CD8-positive, alpha-beta memory T cell (primary cell): ENCODE data around the gene FBP1. TPM values are rescaled to one million over a fixed set of nuclear protein-coding genes. Genes with fewer than 3 reads are reported as not detected.

ENCODE experiments used
- CTCF ChIA-PET: fragments of 350-600 bp; sonication (Branson Sonifier 250); formaldehyde crosslinking; loops from one replicate; lab custom pipeline; 2021; ENCODE audit warnings: antibody characterized with exemption; lab: Charles Lee
- POLR2A ChIA-PET: fragments of 350-600 bp; sonication (Branson Sonifier 250); formaldehyde crosslinking; loops from one replicate; lab custom pipeline; 2021; ENCODE audit warnings: antibody characterized with exemption; lab: Charles Lee
- DNase-seq, 5 donors: peaks; one replicate each; pipeline versions ENCODE4 v3.0.0 to v3.0.0-alpha.2; 2020 to 2022; ENCODE audit warnings: mixed read lengths in 1 of 5
- H3K27ac ChIP-seq: one replicate; pipeline ENCODE4 v1.7.0; 2013; ENCODE audit warnings: low read depth, mild to moderate bottlenecking, low read length, moderate library complexity
- H3K27me3 ChIP-seq: 2 replicates; pipeline ENCODE4 v1.7.0; 2013; ENCODE audit warnings: low read length, mild to moderate bottlenecking; ENCODE audit not compliant: insufficient read depth, poor library complexity, severe bottlenecking
- H3K36me3 ChIP-seq: 2 replicates; pipeline ENCODE4 v1.7.0; 2013; ENCODE audit warnings: mild to moderate bottlenecking, low read length, moderate library complexity; ENCODE audit not compliant: insufficient read depth
- H3K4me1 ChIP-seq: 2 replicates; pipeline ENCODE4 v1.7.0; 2013; ENCODE audit warnings: mild to moderate bottlenecking, low read length, moderate library complexity; ENCODE audit not compliant: insufficient read depth
- H3K4me3 ChIP-seq: 2 replicates; pipeline ENCODE4 v1.7.0; 2013; ENCODE audit warnings: mild to moderate bottlenecking, low read length
- H3K9me3 ChIP-seq: 2 replicates; pipeline ENCODE4 v1.7.0; 2013; ENCODE audit warnings: mild to moderate bottlenecking, low read length
- H3K27ac Mint-ChIP-seq, 8 donors: one replicate each; pipeline ENCODE4 v1.8.0; 2020 to 2021; ENCODE audit warnings: mixed read lengths in 8 of 8, mild to moderate bottlenecking in 6 of 8, inconsistent platforms in 3 of 8, moderate library complexity in 3 of 8
- H3K27me3 Mint-ChIP-seq, 2 donors: one replicate each; pipeline ENCODE4 v1.8.0; 2020 to 2021; ENCODE audit warnings: mixed read lengths in 2 of 2, mild to moderate bottlenecking in 1 of 2, moderate library complexity in 1 of 2
- H3K36me3 Mint-ChIP-seq, 3 donors: one replicate each; pipeline ENCODE4 v1.8.0; 2020 to 2021; ENCODE audit warnings: mixed read lengths in 3 of 3, inconsistent platforms in 1 of 3, mild to moderate bottlenecking in 1 of 3
- H3K4me1 Mint-ChIP-seq, 3 donors: one replicate each; pipeline ENCODE4 v1.8.0; 2020 to 2021; ENCODE audit warnings: mixed read lengths in 3 of 3, inconsistent platforms in 1 of 3, mild to moderate bottlenecking in 1 of 3
- H3K4me3 Mint-ChIP-seq, 7 donors: one replicate each; pipeline ENCODE4 v1.8.0; 2020 to 2021; ENCODE audit warnings: mixed read lengths in 7 of 7, mild to moderate bottlenecking in 6 of 7, moderate library complexity in 4 of 7, inconsistent platforms in 2 of 7
- H3K9me3 Mint-ChIP-seq, 5 donors: one replicate each; pipeline ENCODE4 v1.8.0; 2020 to 2022; ENCODE audit warnings: mixed read lengths in 5 of 5, mild to moderate bottlenecking in 3 of 5, moderate library complexity in 2 of 5, inconsistent platforms in 1 of 5
- polyA plus RNA-seq: library from polyadenylated mRNA; unstranded; fragments of 300-500 nt; fragmentation: Illumina TruSeq; gene quantifications from one replicate; pipeline ENCODE4 v1.2.3, GENCODE V29; 2021
- total RNA-seq, 2 experiments: library from RNA; stranded (reverse); gene quantifications; one replicate each; pipeline ENCODE4 v1.2.3, GENCODE V29; 2021

The FBP1 gene
- total and polyA plus RNA-seq, 3 experiments from 2014 or later = 0.53 to 13.3 (median 0.55) TPM

- H3K4me1 Mint-ChIP-seq = peaks cover 6 to 16% (median 7%) of the 10 kb centered on the region in 3 donors
- peaks cover 5 to 37% of the 10 kb centered on the region in 2 donors for H3K27me3 Mint-ChIP-seq
- no peaks in the 10 kb centered on the region for H3K27me3 ChIP-seq
- H3K9me3 ChIP-seq = no peaks in the 10 kb centered on the region
- no peak overlapping the region for H3K4me3 Mint-ChIP-seq
- H3K9me3 Mint-ChIP-seq = no peaks in the 10 kb centered on the region
- H3K4me3 ChIP-seq = no peak overlapping the region
- H3K4me1 ChIP-seq = peaks cover 7% of the 10 kb centered on the region
- ChIA-PET POLR2A (no interaction called here), CTCF (no interaction called here)
- no peaks in the 10 kb centered on the region for H3K36me3 Mint-ChIP-seq
- no peaks in the 10 kb centered on the region for H3K36me3 ChIP-seq
- DNase-seq = no peak
- no peak overlapping the region for H3K27ac Mint-ChIP-seq
- H3K27ac ChIP-seq = no peak overlapping the region
Observed at GRCh38 chr9:94607423-94607691, 32.0 kb downstream of the FBP1 start.

- DNase-seq = no peak
- Histone ChIP-seq H3K9me3 (no peaks in the 10 kb centered on the region), H3K4me1 (peaks cover 3% of the 10 kb centered on the region), H3K27ac (no peak overlapping the region), H3K36me3 (no peaks in the 10 kb centered on the region), H3K4me3 (no peak overlapping the region), H3K27me3 (no peaks in the 10 kb centered on the region)
- ChIA-PET CTCF (no interaction called here), POLR2A (no interaction called here)
- Mint-ChIP-seq H3K4me1 (peaks cover 6 to 11% (median 7%) of the 10 kb centered on the region in 3 donors), H3K9me3 (no peaks in the 10 kb centered on the region), H3K4me3 (no peak overlapping the region), H3K27ac (peak overlapping the region in 1 of 8 donors; percentile 83), H3K36me3 (no peaks in the 10 kb centered on the region), H3K27me3 (peaks cover 5 to 31% of the 10 kb centered on the region in 2 donors)
Observed at GRCh38 chr9:94606646-94607422, 32.5 kb downstream of the FBP1 start.

- no peak overlapping the region for H3K4me3 ChIP-seq
- H3K4me1 ChIP-seq = no peaks in the 10 kb centered on the region
- H3K27me3 ChIP-seq = no peaks in the 10 kb centered on the region
- Mint-ChIP-seq H3K27ac (no peak overlapping the region), H3K4me1 (peaks cover 6 to 7% (median 7%) of the 10 kb centered on the region in 3 donors), H3K36me3 (no peaks in the 10 kb centered on the region), H3K4me3 (peak overlapping the region in 1 of 7 donors; percentile 16), H3K27me3 (peaks cover 6 to 24% of the 10 kb centered on the region in 2 donors), H3K9me3 (no peaks in the 10 kb centered on the region)
- DNase-seq = peak; percentile 29 to 57 (median 35)
- H3K36me3 ChIP-seq = no peaks in the 10 kb centered on the region
- no peaks in the 10 kb centered on the region for H3K9me3 ChIP-seq
- ChIA-PET CTCF (no interaction called here), POLR2A (no interaction called here)
- H3K27ac ChIP-seq = no peak overlapping the region
Observed at GRCh38 chr9:94603259-94604160, 35.8 kb downstream of the FBP1 start.

GRCh38 chr9:94602666-94603065, 36.7 kb downstream of the FBP1 start:
- POLR2A ChIA-PET = no interaction called here
- Mint-ChIP-seq H3K4me1 (peaks cover 6 to 7% (median 7%) of the 10 kb centered on the region in 3 donors), H3K9me3 (no peaks in the 10 kb centered on the region), H3K27me3 (peaks cover 6 to 26% of the 10 kb centered on the region in 2 donors), H3K27ac (no peak overlapping the region), H3K36me3 (no peaks in the 10 kb centered on the region), H3K4me3 (no peak overlapping the region)
- CTCF ChIA-PET = no interaction called here
- Histone ChIP-seq H3K4me3 (no peak overlapping the region), H3K27ac (no peak overlapping the region), H3K4me1 (no peaks in the 10 kb centered on the region), H3K9me3 (no peaks in the 10 kb centered on the region), H3K27me3 (no peaks in the 10 kb centered on the region), H3K36me3 (no peaks in the 10 kb centered on the region)
- DNase-seq = no peak

- ChIA-PET CTCF (no interaction called here), POLR2A (no interaction called here)
- Mint-ChIP-seq H3K27ac (no peak overlapping the region), H3K4me3 (no peak overlapping the region), H3K27me3 (peaks cover 6 to 26% of the 10 kb centered on the region in 2 donors), H3K9me3 (no peaks in the 10 kb centered on the region), H3K4me1 (peaks cover 6 to 7% (median 7%) of the 10 kb centered on the region in 3 donors), H3K36me3 (no peaks in the 10 kb centered on the region)
- H3K27ac ChIP-seq = no peak overlapping the region
- no peaks in the 10 kb centered on the region for H3K36me3 ChIP-seq
- no peak for DNase-seq
- H3K4me1 ChIP-seq = no peaks in the 10 kb centered on the region
- no peaks in the 10 kb centered on the region for H3K9me3 ChIP-seq
- H3K4me3 ChIP-seq = no peak overlapping the region
- H3K27me3 ChIP-seq = no peaks in the 10 kb centered on the region
Observed at GRCh38 chr9:94600715-94601114, 38.6 kb downstream of the FBP1 start.

GRCh38 chr9:94600258-94600657, 39.1 kb downstream of the FBP1 start:
- H3K27ac Mint-ChIP-seq = peak overlapping the region in 1 of 8 donors; percentile 79
- CTCF ChIA-PET = no interaction called here
- no peak overlapping the region for H3K4me3 Mint-ChIP-seq
- no peak overlapping the region for H3K27ac ChIP-seq
- H3K9me3 ChIP-seq = no peaks in the 10 kb centered on the region
- no peaks in the 10 kb centered on the region for H3K27me3 ChIP-seq
- POLR2A ChIA-PET = no interaction called here
- no peaks in the 10 kb centered on the region for H3K36me3 ChIP-seq
- H3K4me1 ChIP-seq = no peaks in the 10 kb centered on the region
- H3K4me1 Mint-ChIP-seq = peaks cover 6 to 7% (median 7%) of the 10 kb centered on the region in 3 donors
- no peaks in the 10 kb centered on the region for H3K9me3 Mint-ChIP-seq
- H3K36me3 Mint-ChIP-seq = no peaks in the 10 kb centered on the region
- H3K27me3 Mint-ChIP-seq = peaks cover 6 to 27% of the 10 kb centered on the region in 2 donors
- no peak for DNase-seq
- no peak overlapping the region for H3K4me3 ChIP-seq

GRCh38 chr9:94599102-94599501, 40.2 kb downstream of the FBP1 start:
- Mint-ChIP-seq H3K27me3 (peaks cover 6 to 28% of the 10 kb centered on the region in 2 donors), H3K36me3 (no peaks in the 10 kb centered on the region), H3K4me1 (peaks cover 6 to 7% (median 7%) of the 10 kb centered on the region in 3 donors), H3K27ac (no peak overlapping the region), H3K4me3 (no peak overlapping the region), H3K9me3 (no peaks in the 10 kb centered on the region)
- no peak for DNase-seq
- POLR2A ChIA-PET = no interaction called here
- CTCF ChIA-PET = no interaction called here
- H3K27me3 ChIP-seq = no peaks in the 10 kb centered on the region
- H3K36me3 ChIP-seq = no peaks in the 10 kb centered on the region
- no peaks in the 10 kb centered on the region for H3K9me3 ChIP-seq
- no peak overlapping the region for H3K27ac ChIP-seq
- no peak overlapping the region for H3K4me3 ChIP-seq
- no peaks in the 10 kb centered on the region for H3K4me1 ChIP-seq
